Measurements from ENCODE around the gene ISOC2. TPM values are rescaled to one million over a fixed set of nuclear protein-coding genes. Genes with fewer than 3 reads are reported as not detected.

ISOC2 gene
- total and polyA plus RNA-seq, 9 of the 15 experiments (the other 6 are each of a cell fraction or from before 2014, with no cell fraction given), result 1.2 to 229 (median 58.3) TPM

GRCh38 chr19:55443824-55444480, 17.5 kb downstream of the ISOC2 start (continued):
- TF ChIP-seq CUX1 (CRISPR knock-in tag; IDR thresholded peaks at IDR 0.05) (no peak), CBFA2T2 (conservative IDR thresholded peaks at IDR 0.05) (peak; percentile 80), ILK (tag; IDR thresholded peaks at IDR 0.05; ENCODE audit: borderline replicate concordance, low read depth) (no peak), SUPT5H (IDR thresholded peaks at IDR 0.05) (no peak), GATA2 (CRISPR knock-in tag; IDR thresholded peaks at IDR 0.05) (0 out of 2 replicates have a peak, but pooled peaks have one; percentile 15), TFAP4 (CRISPR knock-in tag; IDR thresholded peaks at IDR 0.05; ENCODE audit: borderline replicate concordance) (peak; percentile 51), PML (IDR thresholded peaks at IDR 0.05; ENCODE audit: low read length) (0 out of 2 replicates have a peak, but pooled peaks have one; percentile 38), GATAD2B (IDR thresholded peaks at IDR 0.05; ENCODE audit: borderline replicate concordance) (no peak), RBM34 (IDR thresholded peaks at IDR 0.05; ENCODE audit: borderline replicate concordance, insufficient read depth, low read length) (no peak), KDM1A (IDR thresholded peaks at IDR 0.05) (peak in 1 of 2 experiments; percentile 53; a peak in 2 of 4 replicates), MTA2 (IDR thresholded peaks at IDR 0.05; ENCODE audit: low read depth) (peak; percentile 37; the same call in 1 of the 2 replicates), ETS2 (tag; IDR thresholded peaks at IDR 0.05; ENCODE audit: borderline replicate concordance, poor library complexity, severe bottlenecking) (no peak), CBX2 (IDR thresholded peaks at IDR 0.05; ENCODE audit: insufficient read depth, low read length, poor library complexity, severe bottlenecking) (no peak), TCF3 (CRISPR knock-in tag; IDR thresholded peaks at IDR 0.05) (peak; percentile 81), THAP12 (CRISPR knock-in tag; IDR thresholded peaks at IDR 0.05) (no peak), KLF16 (IDR thresholded peaks at IDR 0.05) (peak; percentile 25; the same call in 1 of the 2 replicates), ZNF717 (CRISPR knock-in tag; IDR thresholded peaks at IDR 0.05) (no peak), EZH2 (IDR thresholded peaks at IDR 0.05; ENCODE audit: borderline replicate concordance, low read depth, low read length) (no peak), EP300 (IDR thresholded peaks at IDR 0.05; ENCODE audit: low read length) (peak; percentile 29; the same call in 1 of the 2 replicates), ZNF175 (CRISPR knock-in tag; IDR thresholded peaks at IDR 0.05; ENCODE audit: low read depth) (no peak), BCOR (IDR thresholded peaks at IDR 0.05) (peak; percentile 66; the same call in 1 of the 2 replicates), NCOR1 (IDR thresholded peaks at IDR 0.05) (peak; percentile 65)
